GM10847 (cell line): ENCODE measurements around the gene TAC4.

Source experiments
- POLR2A ChIP-seq: IDR thresholded peaks from 2 replicates; pipeline ENCODE4 v1.6.1; 2011; ENCODE audit not compliant: insufficient read length; ENCODE audit errors: extremely low read depth

TAC4 gene

DNA sequence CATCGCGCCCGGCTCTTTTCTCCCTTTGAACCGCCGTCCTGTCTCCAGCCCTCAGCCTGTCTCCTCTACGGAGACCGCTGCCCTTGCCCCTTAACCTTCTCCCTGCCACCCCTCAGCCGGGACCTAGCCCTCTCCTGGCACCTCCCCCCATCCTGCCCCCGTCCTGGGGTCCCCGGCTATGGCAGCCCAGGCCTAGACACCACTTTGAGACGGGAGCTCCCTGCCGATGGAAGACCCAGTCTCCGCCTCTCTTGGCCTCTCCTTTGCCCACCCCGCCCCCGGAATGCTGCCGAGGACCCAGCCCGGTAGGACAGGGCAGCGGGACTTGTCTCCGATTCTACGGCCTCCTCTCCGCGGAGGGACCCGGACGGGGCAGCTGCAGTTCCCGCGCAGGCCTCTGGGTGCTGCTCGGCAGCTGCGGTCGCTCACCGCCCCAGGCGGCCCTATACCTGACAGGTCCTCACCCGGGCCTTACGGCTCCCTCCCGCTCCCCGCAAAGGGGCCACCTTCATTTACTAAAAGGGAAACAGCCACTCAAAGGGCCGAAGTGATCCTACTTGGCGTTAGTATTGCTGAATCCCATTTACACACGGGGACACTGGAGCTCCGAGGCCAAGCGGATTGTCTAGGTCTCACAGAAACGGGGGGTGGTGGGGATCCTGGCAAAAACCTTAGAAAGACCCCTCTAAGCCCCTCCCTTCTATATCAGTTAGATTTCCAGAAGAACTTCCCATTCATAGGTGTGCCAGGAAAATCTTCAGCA, 32.6 kb upstream of the TAC4 start:
- TF ChIP-seq POLR2A, result no peak

DNA sequence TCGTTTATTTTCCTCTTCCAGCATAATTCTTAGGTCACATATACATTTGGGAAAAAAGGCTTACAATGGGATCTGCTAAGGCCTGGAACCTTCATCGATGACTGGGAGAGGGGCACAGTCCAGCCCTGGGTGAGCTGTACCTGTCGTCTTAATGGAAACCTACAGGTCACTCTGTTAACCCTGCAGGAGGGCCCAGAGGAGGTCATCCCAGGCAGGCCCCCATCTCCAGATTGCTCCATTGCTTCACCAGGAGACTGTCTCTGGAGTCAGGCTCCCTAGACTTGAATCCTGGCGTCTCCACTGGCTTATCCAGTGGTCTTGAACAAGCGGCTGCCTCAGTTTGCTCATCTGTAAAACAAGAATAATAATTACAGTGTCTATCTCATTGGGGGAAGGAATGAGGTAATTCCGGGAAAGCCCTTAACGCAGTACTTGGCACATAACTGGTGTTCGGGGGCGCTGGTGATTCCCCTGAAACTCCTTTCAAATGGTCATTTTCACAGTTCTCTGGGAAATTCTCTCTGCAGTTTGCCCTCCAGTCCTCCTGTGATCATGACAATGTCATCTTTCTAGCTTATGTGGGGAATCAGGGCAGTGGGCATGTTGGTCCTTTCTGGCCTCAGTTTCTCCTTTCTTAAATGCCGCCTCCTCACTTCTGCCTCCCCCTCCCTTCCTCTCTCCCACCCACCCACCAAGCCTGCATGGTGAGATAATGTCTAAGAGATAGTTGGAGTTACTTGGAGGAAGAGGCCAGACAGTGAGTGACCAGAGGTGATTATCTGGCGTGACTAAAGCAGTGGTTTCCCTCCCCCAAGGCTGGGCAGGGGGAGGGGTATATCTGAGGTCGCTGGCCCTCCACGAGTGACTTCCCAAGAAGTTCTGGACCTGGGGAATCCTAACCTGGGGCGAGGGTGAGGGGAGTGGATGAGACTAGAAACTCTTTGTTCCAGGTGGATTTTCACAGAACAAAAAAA, 31.3 kb upstream of the TAC4 start:
- TF ChIP-seq POLR2A, result no peak

DNA sequence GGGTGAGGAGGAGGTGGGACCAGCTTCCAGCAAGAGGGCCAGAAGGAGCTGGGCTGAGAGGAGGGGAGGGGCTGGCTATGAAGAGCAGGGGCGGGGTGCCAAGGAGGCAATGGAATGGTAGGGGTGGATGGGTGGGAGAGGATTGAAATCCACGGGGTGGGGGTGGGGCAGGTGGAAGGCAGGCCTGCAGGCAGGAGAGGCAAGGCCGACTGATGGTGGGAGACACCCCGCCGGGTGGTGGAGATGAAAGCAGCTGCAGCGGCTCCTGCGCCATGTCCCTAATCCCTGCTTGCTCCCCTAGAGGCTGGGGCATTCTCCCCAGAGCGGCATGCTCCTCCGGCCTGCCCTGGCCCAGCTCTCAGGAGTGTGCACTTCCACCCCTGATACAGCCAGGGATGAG, 27.8 kb upstream of the TAC4 start:
- TF ChIP-seq POLR2A, result no peak

DNA sequence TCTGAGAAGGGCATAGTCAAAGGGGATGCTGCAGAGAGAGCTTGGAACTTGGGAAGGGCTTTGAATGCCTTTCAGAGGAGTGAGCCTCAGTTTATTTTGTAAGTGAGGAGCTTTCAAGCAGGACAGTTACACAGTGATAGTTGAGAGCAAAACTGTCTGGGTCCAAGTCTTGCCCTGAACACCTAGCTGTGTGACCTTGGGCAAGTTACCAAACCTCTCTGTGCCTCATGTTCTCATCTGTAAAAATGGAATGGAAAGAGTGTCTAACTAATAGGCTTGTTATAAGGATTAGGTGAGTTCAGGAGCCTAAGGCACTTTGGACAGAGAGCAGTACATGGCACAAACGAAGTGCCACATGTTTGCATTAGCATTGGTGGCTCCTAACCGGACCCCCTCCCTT, 27.0 kb upstream of the TAC4 start:
- TF ChIP-seq POLR2A, result no peak

DNA sequence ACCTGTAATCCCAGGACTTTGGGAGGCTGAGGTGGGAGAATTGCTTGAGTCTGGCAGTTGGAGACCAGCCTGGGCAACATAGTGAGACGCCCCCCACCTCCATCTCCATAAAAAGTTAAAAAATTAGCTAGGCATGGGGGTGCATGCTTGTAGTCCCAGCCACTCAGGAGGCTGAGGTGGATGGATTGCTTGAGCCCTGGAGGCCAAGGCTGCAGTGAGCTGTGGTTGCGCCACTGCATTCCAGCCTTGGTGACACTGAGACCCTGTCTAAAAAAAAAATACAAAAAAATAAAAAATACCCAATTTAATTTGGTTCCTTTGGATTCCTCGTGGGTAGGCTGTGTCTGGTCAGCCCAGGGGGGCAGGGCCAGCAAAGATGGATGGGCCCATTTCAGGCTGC, 26.1 kb upstream of the TAC4 start:
- no peak for TF ChIP-seq POLR2A

DNA sequence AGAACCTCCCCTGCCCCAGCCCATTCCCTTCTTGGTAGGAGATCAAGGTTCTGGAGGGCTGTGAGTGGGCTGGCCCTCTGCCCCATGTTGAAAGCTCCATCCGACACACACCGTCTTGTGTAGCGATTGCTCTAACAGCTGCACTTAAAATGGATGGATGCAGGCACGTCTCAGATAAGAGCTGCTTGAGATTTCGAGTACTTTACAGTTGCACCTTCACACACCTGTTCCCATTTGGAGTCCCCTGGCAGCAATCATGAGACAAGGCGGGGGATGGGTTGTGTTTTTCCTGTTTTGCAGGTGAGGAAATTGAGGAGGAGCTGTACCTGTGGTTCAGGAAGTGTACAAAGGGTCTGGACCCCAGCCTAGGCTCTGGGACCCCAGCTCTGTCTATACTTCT, 25.6 kb upstream of the TAC4 start:
- no peak for TF ChIP-seq POLR2A

DNA sequence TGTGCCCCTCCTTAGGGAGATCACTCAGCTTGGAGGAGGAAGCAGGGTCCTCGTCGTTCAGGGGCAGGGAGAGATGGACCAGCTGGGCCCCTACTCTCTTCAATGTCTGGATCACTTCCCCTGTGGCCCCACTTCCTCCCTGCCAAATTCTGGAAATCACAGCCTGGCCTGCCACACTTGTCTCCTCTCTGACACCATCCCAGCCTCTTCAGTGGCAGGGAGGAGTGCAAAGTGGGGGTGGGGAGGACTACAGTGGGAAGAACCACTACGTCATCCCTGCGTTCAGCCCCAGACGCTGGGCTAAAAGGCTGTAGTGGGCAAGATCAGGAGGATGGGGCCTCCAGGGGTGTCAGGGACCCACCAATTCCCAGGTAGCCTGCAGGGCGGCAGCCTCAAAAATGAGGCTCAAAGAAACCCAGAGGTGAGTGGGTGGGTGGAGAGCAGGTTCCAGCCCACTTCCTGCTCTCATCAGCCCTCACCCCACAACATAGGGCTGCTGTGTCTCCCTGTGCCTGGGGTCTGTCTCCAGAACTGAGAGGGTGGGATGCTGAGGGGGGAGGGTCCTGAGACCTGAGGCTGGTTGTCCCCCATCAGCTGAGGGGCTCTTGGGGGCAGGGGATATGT, 25.0 kb upstream of the TAC4 start:
- TF ChIP-seq POLR2A, result no peak

DNA sequence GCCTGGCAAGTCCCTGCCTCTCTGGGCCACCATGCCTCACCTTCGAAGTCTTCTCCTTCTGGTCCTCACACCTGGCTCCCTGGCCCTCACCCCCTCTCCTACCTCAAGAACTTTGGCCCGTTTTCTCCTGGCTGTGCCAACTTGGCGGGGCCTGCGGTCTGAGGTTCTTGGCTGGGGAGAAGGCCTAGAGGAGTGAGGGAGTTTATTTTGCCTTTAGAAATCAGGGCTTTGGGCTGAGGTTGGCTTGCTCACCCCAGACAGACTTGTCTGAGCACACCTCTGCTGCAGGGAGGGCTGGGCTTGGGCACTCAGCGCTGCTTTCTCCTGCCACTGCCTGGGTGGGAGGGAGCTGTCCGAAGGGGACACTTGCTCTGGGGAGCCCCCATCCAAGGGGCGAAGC, 23.3 kb upstream of the TAC4 start:
- TF ChIP-seq POLR2A, result no peak

DNA sequence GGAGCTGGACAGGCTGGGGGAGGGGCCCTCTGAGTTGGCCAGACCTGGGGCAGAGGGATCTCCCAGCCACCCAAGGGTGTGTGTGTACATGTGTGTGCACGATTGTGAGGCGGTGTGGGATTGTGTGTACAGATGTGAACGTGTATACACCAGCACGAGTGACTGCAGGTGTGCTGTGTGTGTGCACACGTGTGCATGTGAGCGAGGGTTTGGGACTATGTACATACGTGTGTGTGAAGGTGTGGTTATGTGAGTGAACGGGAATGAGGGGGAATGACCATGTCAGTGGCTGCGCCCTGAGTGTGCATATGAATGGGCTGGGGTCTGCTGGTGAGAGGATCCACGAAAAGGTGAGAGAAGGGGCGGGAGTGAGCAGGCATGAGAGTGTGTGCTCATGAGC, 22.4 kb upstream of the TAC4 start:
- no peak for TF ChIP-seq POLR2A

DNA sequence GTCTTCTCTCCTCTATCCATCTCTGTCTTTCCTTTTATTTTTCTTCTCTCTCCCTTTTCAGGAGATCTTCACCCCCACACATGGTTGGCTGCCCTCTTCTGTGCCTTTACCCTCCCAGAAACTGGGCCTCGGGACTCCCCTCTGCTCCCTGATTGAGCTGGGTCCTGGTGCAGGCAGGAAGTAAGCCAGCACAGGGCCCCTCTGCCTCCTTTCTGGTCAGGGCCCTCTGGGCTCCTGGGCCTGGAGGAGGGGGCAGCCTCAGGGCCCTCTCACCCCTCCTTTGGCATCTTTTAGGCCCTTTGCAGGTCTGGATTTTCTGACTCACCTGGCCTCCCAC, 21.1 kb upstream of the TAC4 start:
- no peak for TF ChIP-seq POLR2A

DNA sequence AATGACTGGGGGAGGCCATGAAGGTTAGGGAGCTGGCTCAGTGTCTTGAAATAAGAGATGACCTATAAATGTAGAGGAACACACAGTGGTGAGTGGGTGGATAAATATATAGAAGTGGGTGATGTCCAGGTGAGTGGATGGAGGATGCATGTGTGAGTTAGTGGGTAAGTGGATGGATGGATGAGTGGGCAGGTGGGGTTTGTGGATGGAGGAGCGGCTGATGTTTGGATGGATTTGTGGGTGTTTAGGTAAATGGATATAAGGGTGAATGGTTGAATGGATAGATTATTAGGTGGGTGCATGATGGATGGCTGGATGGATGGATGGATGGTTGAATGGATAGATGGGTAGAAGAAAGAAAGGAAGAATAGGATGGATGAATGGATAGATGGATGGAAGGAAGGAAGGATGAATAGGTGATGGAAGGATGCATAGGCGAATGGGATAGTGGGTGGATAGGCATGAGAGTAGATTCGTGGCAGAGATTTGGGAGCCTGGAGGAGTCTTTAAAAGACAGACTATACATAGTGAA, 19.1 kb upstream of the TAC4 start:
- TF ChIP-seq POLR2A, result no peak

DNA sequence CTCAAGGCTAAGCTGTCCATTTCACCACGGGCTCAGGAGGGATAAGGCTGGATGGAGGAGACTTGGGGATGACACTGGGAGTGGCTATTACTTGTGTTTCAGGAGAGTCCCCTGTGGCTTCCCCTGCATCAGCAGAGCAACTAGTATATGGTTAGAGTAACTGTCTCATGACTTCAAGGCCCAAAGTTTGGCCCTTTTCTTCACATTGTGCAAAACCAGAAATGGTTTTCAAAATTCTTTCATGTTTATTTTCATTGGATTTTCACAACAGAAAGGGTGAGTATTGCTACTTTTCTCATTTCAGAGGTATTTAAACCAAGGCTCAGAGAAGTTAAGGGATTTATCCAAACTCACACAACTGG, 18.1 kb upstream of the TAC4 start:
- TF ChIP-seq POLR2A, result no peak

DNA sequence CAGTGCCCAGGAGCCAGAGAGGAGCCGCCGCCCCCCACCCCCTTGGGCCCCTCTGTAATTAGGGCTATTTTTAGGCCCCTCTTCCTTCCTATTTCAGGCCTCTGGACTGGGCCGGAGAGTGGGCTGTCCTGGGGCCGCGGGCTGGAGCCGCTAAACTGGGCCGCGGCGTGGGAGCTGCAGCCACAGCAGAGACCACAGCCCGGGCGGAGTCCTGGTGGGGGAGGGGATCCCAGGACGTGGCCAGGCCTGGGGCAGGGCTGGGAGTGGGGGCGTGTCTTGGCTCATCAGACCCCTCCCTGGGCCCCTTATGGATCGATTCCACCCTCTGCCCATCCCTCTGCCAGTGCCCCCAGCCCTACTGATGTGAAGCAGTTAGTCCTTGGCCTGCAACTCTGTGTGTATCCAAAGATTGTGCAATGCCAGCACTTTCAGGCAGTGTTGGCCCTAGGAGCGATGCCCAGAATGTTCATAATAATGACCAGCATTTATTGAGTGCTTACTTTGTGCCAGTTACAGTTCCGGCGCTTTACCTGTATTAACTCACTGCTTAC, 15.0 kb upstream of the TAC4 start:
- no peak for TF ChIP-seq POLR2A

DNA sequence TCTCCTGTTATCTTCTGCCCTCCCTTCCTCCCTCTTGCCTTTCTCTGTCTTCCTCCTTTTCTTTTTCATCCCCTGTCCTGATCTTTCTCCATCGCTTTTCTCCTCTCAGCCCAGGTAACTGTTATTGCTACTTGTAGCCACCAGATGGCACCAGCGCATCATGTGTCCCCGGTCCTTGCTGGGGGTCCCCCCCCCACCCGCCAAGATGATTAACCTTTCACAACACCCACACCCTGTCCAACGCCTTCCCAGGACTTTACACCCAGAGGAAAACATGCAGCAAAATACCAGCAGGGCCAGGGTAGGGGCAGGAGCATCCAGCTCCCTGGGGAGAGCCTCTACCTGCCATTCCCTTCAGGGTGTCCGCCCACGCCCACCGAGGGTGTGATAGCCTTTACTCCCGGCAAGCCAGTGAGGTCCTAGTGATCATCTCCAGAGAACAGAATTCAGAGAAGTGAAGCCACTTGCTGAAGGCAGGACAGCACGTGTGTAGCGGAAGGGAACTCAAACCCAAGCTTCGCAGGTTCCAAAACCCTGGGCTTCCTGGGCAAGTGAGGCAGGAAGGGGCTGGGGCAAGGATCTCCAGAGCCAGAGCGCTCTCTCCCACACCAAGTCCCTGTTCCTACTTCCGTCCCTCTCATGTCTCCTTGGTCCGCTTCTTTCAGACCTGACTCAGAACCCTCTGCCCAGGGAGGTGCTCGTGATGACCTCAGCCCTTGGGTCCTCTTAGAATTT, 13.4 kb upstream of the TAC4 start:
- TF ChIP-seq POLR2A, result no peak
